ENCODE results near the gene VAMP3.
"Not testable (repeated sequence)": the region's sequence is repeated elsewhere in the genome, so short reads cannot be mapped to it uniquely, and the experiment has no call there.

The VAMP3 gene

DNA sequence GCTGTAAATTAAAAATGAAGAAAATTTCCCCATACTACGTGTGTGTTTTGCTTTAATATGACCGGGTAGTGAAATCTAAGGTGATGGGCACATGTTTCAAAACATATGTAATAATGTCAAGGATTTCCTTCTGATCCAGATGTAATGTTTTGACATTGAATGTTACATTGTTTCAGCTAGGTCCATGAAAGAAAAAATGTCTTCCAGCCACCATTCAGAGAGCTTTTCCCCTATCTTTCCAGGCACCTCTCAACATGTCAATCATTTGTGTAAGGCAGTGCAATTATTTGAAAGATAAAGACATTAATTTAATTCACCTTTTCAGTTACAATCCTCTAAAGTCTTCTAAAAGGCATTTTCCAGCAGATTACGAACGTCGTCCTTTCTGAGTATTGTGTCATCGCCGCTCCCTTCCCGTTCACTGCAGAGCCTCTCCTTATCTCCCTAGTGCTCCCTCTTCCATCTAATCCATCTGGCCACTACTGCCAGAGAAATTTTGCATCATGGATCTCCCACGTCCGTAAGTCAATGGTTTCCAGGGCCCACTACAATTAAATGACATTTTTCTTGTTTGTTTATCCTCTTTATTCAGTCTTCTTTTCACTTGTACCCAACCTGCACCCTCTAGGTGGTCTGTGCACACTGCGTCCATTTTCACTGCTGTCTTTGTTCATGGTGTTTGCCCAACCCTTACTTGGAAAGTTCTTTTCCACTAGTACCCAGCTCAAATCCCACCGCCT lies 1.3 kb upstream of the VAMP3 start:
- no peak for DNase-seq

DNA sequence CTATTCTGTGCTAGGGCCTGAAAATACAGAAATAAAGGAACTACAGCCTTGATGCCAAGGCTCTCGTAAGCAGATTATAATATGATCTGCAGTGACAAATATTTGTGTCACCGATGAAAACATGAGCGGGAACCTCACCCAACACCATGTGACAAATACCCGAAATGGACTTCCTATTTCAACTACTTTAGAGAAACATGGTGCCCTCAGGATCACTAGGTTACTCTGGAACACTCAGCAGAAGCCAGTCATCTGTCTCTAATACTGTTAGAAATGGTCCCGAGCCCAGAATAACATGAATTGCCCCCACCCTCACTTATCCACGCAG lies 463 bp upstream of the VAMP3 start:
- peak; percentile 37 for DNase-seq

DNA sequence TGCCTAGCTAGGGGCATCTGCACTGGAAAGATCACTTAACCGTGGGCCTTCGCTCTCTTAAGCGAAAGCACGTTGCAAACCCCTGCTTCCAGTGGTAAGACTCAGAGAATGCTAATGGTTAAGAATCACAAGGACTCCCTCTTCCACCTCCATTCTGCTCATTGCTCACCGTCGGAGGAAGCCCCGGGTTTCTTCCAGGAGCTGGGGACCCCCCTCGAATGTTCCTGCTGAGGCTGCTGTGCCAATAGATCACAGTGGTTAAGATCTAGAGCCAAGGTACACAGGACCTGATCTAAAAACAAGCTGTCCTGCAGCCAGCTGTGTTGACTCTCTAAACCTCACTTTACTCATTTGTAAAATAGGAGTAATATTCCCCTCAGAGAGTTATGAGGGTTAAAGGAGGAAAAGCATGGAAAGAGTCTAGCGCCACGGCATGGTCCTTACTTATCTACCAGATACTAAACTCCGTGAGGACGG lies 765 bp downstream of the VAMP3 start:
- DNase-seq = no peak

DNA sequence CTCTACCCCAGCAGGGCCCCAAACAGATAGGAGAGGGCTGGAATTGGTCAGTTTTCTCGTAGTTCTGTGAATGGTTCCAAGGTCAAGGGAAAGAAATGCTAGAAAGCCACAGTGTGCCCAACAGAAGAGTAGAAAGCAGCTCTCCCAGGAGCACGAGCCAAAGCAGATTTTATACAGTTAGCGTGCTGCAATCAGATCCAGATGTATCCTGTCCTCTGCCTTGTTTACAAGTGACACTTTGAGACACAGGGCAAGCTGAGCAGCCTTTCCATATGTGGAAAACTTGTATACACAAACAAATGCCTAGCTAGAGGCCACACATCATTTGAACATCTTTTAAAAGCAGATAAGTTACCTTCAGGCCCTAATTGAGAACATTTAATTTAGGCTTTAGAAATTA lies 6.5 kb downstream of the VAMP3 start:
- no peak for DNase-seq

GRCh38 chr1:7778133-7778628 lies 7.1 kb downstream of the VAMP3 start:
- DNase-seq = no peak

GRCh38 chr1:7780976-7781375 lies 9.9 kb downstream of the VAMP3 start:
- no peak for DNase-seq

DNA sequence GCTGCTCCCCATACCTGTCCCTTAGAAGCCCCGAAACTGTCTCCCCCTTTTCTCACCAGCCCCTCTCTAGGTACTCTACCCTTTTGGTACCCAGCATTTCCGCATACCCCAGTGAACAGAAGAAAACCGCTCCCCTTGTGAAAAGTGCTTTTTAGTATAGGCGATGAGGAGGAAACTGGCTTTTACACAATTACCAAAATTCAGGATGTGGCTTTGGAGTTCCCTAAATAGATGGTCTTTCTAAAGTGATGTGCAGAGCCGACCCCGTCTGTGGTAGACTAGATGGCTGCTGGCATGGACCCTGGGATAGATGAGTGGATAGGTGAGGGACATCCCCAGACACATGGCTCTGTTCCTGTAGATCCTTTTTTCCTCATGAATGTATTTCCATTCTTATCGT lies 10.4 kb downstream of the VAMP3 start:
- no peak for DNase-seq

DNA sequence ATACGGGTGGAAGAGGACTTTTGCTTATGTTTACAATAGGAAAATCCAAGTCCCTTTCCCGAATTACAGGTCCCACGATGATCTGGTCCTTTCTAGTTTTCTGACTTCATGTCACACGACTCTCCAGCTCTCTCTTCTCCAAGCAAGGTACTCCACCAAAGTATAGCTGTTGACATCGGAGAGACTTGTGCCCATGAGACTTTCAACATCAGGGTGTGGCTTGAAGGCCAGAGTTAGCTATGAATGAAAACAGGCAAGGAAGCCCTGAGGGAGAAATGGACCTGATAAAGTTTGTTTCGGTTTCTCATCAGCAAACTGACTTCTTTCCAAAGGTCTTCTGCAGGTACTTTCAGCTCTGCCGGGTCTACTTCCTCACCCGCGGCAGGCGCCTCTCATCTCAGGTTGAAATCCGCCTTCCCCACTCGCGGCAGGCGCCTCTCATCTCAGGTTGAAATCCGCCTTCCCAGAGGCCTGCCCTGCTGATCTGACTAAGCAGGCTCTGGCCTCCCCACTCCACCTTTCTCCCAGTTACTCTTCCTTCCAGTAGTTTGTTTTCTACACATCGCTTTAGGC lies 10.9 kb downstream of the VAMP3 start:
- peak; percentile 35 for DNase-seq

- no peak for DNase-seq
These were observed 12.1 kb downstream of the VAMP3 start for GRCh38 chr1:7783178-7783711.

DNA sequence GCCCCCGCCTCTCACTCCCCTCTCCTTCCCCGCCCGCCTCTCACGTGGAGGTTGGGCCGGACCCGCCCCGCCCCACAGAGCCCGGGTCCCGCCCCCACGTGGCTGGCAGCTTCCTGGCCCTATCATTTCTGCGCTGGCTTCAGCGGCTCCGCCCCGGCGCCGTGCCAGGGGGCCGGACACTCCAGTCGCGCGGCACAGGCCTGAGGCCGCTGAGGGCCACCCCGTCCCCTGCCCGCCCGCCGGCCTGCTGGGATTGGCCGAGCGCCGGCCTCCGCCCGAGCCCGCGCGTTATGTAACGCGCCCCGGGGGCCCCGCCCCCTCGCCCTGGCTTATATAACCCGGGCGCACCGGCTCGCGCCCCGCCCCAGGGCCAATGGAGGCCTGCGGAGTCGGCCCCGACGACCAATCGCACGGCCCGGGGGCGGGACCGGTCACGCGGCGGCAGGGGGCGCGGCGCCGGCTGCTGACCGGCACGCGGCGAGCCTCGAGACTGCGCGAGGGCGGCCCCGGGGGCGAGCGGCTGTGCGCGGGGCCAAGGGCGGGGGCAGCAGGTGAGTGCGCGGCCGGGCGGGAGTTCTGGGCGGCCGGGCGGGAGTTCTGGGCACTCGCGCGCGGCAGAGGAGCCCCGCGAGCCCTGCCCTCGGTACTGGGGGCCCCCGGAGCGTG lies 12.9 kb downstream of the VAMP3 start, which contains the start of gene PER3:
Gene PER3 (plus strand): TSS at position 466 of the 666 bp plus-strand sequence. CDS start 587 bp downstream, outside the sequence.
- DNase-seq = peak; percentile 94

- no peak for DNase-seq
These were observed 13.5 kb downstream of the VAMP3 start for GRCh38 chr1:7784492-7785071.

GRCh38 chr1:7785108-7785507 lies 14.0 kb downstream of the VAMP3 start:
- no peak for DNase-seq

- no peak for DNase-seq
These were observed 15.7 kb downstream of the VAMP3 start for GRCh38 chr1:7786795-7787194.

DNA sequence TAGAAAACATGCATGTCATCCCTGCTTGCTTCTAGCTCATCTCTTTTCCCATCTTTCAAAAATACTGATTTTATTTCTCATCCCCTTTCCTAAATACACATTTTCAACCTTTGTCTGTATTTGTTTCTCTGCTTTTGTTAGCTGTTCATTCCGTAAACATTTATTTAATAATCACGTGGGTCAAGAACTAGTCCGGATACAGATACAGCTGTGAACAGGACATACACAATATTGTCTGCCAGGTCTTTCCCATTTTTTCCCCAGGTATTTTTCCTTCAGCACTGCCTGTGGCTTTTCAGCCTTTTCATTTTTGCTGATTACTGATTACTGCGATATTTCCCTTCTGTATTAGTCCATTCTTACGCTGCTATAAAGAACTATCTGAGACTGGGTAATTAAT lies 18.7 kb downstream of the VAMP3 start:
- no peak for DNase-seq

DNA sequence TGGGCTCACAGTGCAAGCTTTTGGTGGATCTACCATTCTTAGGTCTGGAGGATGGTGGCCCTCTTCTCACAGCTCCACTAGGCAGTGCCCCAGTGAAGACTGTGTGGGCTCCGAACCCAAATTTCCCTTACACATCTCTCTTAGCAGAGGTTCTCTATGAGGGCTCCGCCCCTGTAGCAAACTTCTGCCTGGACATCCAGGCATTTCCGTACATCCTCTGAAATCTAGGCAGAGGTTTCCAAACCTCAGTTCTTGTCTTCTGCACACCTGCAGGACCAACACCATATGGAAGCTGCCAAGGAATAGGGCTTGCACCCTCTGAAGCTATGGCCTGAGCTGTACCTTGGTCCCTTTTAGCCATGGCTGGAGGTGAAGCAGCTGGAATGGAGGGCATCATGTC lies 19.9 kb downstream of the VAMP3 start:
- DNase-seq = not testable (repeated sequence)

GRCh38 chr1:7795406-7795805 lies 24.3 kb downstream of the VAMP3 start:
- DNase-seq = no peak

DNA sequence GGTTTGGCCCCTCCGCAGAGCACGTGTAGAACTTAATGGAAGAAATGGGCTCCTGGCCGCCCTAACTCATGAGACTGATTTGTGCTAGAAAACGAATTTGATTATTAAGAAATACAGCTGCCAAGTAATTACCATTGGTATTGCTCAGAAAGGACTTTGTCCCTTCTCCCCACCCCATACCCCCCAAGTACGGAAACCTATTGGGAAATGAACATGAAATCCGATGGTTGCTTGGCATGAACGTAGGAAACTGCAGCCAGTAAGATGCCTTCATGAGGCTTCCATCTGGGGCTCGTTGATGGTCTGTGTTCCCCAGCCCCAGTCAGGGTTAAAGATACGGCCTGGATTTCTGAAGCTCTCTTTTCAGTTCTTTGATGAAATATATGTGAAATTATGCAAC lies 34.4 kb downstream of the VAMP3 start:
- no peak for DNase-seq

GRCh38 chr1:7808253-7808844 lies 37.3 kb downstream of the VAMP3 start:
- peak; percentile 25 for DNase-seq

DNA sequence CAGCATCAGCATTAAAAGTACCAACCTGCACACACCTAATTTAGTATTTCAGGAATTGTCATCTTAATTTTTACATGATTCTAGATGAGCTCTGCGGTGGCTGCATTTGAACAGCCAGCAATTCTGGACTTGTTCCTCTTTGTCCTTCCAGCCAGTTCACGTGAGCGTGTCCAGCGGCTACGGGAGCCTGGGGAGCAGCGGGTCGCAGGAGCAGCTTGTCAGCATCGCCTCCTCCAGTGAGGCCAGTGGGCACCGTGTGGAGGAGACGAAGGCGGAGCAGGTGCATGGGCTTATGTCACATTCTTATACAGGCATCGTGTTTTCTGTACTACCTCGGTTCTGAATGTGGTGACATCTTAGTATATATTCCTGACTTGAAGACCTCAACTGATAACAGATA lies 38.6 kb downstream of the VAMP3 start:
- no peak for DNase-seq

DNA sequence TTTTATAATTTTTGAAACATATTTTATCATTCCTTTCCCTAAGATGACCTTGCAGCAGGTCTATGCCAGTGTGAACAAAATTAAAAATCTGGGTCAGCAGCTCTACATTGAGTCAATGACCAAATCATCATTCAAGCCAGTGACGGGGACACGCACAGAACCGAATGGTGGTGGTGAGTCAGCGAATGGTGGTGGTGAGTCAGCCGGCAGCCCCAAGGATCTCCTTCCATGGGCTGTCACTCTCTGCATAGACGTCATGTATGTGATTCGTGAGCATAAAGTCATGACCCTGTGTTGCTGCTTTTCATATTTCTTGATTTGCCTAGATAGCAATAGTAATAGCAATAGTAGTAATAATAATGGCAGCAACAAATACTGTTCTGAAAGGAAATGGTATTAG lies 39.3 kb downstream of the VAMP3 start:
- DNase-seq = no peak

- no peak for DNase-seq
These were observed 40.4 kb downstream of the VAMP3 start for GRCh38 chr1:7811476-7811875.

GRCh38 chr1:7813677-7814373 lies 42.7 kb downstream of the VAMP3 start:
- DNase-seq = no peak

Data from CD4-positive, alpha-beta T cell treated with Interleukin-10 for 1 hour (primary cell).